K562 (cell line): ENCODE results near the gene SLC4A1. TPM values are rescaled to one million over a fixed set of nuclear protein-coding genes. Genes with fewer than 3 reads are reported as not detected.

Experiments used
- ARID2 ChIP-seq: fragments of 450-650 bp; IDR thresholded peaks from 2 replicates; pipeline ENCODE4 v1.6.1; 2017; ENCODE audit warnings: antibody characterized with exemption, mild to moderate bottlenecking
- BHLHE40 ChIP-seq: IDR thresholded peaks from 2 replicates; pipeline ENCODE4 v1.6.1; 2011; ENCODE audit warnings: low read length, improper control_type of control experiment
- BRF2 ChIP-seq: IDR thresholded peaks from 3 replicates; pipeline ENCODE4 v1.6.1; 2011; ENCODE audit warnings: borderline replicate concordance, mild to moderate bottlenecking; ENCODE audit not compliant: insufficient read length, insufficient read depth
- CBX2 ChIP-seq: fragments of 200-600 bp; sonication (generic); IDR thresholded peaks from one replicate; pipeline ENCODE4 v1.6.1; 2012; ENCODE audit warnings: mild to moderate bottlenecking, low read length, inconsistent platforms; ENCODE audit not compliant: insufficient read depth, poor library complexity, severe bottlenecking
- EHMT2 ChIP-seq: fragments of 450-650 bp; IDR thresholded peaks from 2 replicates; pipeline ENCODE4 v1.6.1; 2018; ENCODE audit warnings: antibody characterized with exemption
- ETS2 ChIP-seq: IDR thresholded peaks from 2 replicates; pipeline ENCODE4 v1.6.1; 2016; ENCODE audit warnings: borderline replicate concordance, missing genetic modification characterization, mild to moderate bottlenecking, moderate library complexity, missing compliant biosample characterization; ENCODE audit not compliant: poor library complexity, severe bottlenecking
- GATAD2A ChIP-seq: fragments of 450-650 bp; IDR thresholded peaks from 2 replicates; pipeline ENCODE4 v1.6.1; 2017
- GMEB1 ChIP-seq: fragments of 250-450 bp; sonication (Bioruptor Pico); IDR thresholded peaks from 2 replicates; pipeline ENCODE4 v1.4.0; 2020; ENCODE audit warnings: mild to moderate bottlenecking
- MIER1 ChIP-seq: fragments of 450-650 bp; IDR thresholded peaks from 2 replicates; pipeline ENCODE4 v1.6.1; 2016; ENCODE audit warnings: antibody characterized with exemption, mild to moderate bottlenecking, low read depth
- NCOA1 ChIP-seq: fragments of 450-650 bp; IDR thresholded peaks from 2 replicates; pipeline ENCODE4 v1.6.1; 2016; ENCODE audit warnings: low read depth
- NFRKB ChIP-seq: fragments of 450-650 bp; IDR thresholded peaks from 2 replicates; pipeline ENCODE4 v1.6.1; 2016; ENCODE audit warnings: low read depth
- RBBP5 ChIP-seq: fragments of 200-600 bp; sonication (generic); IDR thresholded peaks from 2 replicates; pipeline ENCODE4 v1.6.1; 2012; ENCODE audit warnings: borderline replicate concordance, mild to moderate bottlenecking, low read length, control low read depth, inconsistent platforms; ENCODE audit not compliant: insufficient read depth, poor library complexity, severe bottlenecking
- SMARCE1 ChIP-seq: fragments of 450-650 bp; IDR thresholded peaks from 2 replicates; pipeline ENCODE4 v1.7.1; 2016; ENCODE audit warnings: mild to moderate bottlenecking
- TAF15 ChIP-seq: fragments of 200-400 bp; formaldehyde crosslinking; IDR thresholded peaks from 2 replicates; pipeline ENCODE4 v1.6.1; 2017; ENCODE audit warnings: mild to moderate bottlenecking, low read depth, low read length, moderate library complexity
- TCFL5 ChIP-seq: fragments of 250-450 bp; sonication (Bioruptor Pico); conservative IDR thresholded peaks from 2 replicates; pipeline ENCODE4 v1.6.1; 2021; ENCODE audit warnings: mild to moderate bottlenecking, moderate library complexity, matching md5 sums
- TFE3 ChIP-seq: fragments of 450-650 bp; formaldehyde crosslinking; IDR thresholded peaks from 2 replicates; pipeline ENCODE4 v1.4.0; 2020; ENCODE audit warnings: mild to moderate bottlenecking, mixed read lengths
- USF1 ChIP-seq: sonication (generic); formaldehyde crosslinking; IDR thresholded peaks from 2 replicates; pipeline ENCODE4 v1.9.0; 2022; ENCODE audit warnings: mild to moderate bottlenecking, missing genetic modification reagents
- ZFP36 ChIP-seq: fragments of 150-350 bp; IDR thresholded peaks from 2 replicates; pipeline ENCODE4 v1.6.1; 2018; ENCODE audit warnings: low read length, low read depth; ENCODE audit not compliant: partially characterized antibody
- ZNF324 ChIP-seq: fragments of 250-450 bp; sonication (Bioruptor Pico); IDR thresholded peaks from 2 replicates; pipeline ENCODE4 v1.4.0; 2020; ENCODE audit warnings: mild to moderate bottlenecking
- ZNF395 ChIP-seq: fragments of 200-800 bp; sonication (Bioruptor generic); IDR thresholded peaks from 2 replicates; pipeline ENCODE4 v1.6.1; 2017; ENCODE audit warnings: missing genetic modification characterization, missing compliant biosample characterization
- ZNF644 ChIP-seq: fragments of 200-800 bp; sonication (Bioruptor generic); IDR thresholded peaks from 2 replicates; pipeline ENCODE4 v1.6.1; 2016; ENCODE audit warnings: low read depth, missing genetic modification characterization, missing compliant biosample characterization
- ZNF764 ChIP-seq: fragments of 250-450 bp; sonication (Bioruptor Pico); IDR thresholded peaks from 2 replicates; pipeline ENCODE4 v1.4.0; 2020; ENCODE audit warnings: low read depth, mild to moderate bottlenecking, moderate library complexity
- ZNF766 ChIP-seq: fragments of 200-800 bp; sonication (Bioruptor generic); conservative IDR thresholded peaks from 2 replicates; pipeline ENCODE4 v1.6.1; 2016; ENCODE audit warnings: missing genetic modification characterization, missing compliant biosample characterization
- polyA plus RNA-seq, 8 experiments: library from polyadenylated mRNA; depleted of rRNA in 4 of 8; stranded (reverse) in 5 of 8; unstranded in 3 of 8; fragments of >200 nt; fragmentation: Nextera tagmentation in 2 of 8; fragmentation: Illumina TruSeq in 1 of 8; extraction: Ambion mirVana in 2 of 8; extraction: Trizol in 1 of 8; gene quantifications; 2 replicates each; pipeline versions ENCODE4 v1.2.1 to v1.2.3, GENCODE V29; 2011 to 2014; ENCODE audit warnings: inconsistent platforms in 1 of 8, missing spikeins in 1 of 8
- total RNA-seq, 7 experiments: library from RNA; depleted of rRNA in 6 of 7; stranded (reverse); fragments of >200 nt in 6 of 7; fragmentation: Illumina TruSeq in 2 of 7; extraction: Trizol in 2 of 7; gene quantifications; 2 replicates each; pipeline versions ENCODE4 v1.2.1 to v1.2.3, GENCODE V29; 2011 to 2021; ENCODE audit warnings: low replicate concordance in 1 of 7

The SLC4A1 gene
- total and polyA plus RNA-seq, 9 of the 15 experiments (the other 6 are each of a cell fraction or from before 2014, with no cell fraction given) = 0.14 to 1.00 (median 0.53) TPM

- TF ChIP-seq BRF2 = no peak
- TF ChIP-seq NCOA1 = no peak
- no peak for TF ChIP-seq ARID2
- no peak for TF ChIP-seq GATAD2A
- no peak for TF ChIP-seq ZNF764 (CRISPR knock-in tag)
- peak; percentile 75 for TF ChIP-seq RBBP5
- TF ChIP-seq TCFL5 (CRISPR knock-in tag) = no peak
- TF ChIP-seq GMEB1 (CRISPR knock-in tag) = no peak; the same call in 1 of the 2 replicates
- TF ChIP-seq TFE3 = no peak
- TF ChIP-seq MIER1 = no peak
- TF ChIP-seq ZNF644 (tag) = no peak
- TF ChIP-seq ZFP36 = no peak
- TF ChIP-seq ETS2 (tag) = peak; percentile 38
- no peak for TF ChIP-seq ZNF324 (CRISPR knock-in tag)
- TF ChIP-seq ZNF766 (CRISPR knock-in tag) = no peak
- TF ChIP-seq EHMT2 = no peak
- no peak for TF ChIP-seq TAF15
- no peak for TF ChIP-seq CBX2
- no peak for TF ChIP-seq SMARCE1
- no peak for TF ChIP-seq USF1
- no peak for TF ChIP-seq ZNF395 (CRISPR knock-in tag)
- TF ChIP-seq NFRKB = no peak
- TF ChIP-seq BHLHE40 = no peak
Measured at GRCh38 chr17:44219108-44219615, 48.8 kb downstream of the SLC4A1 start (continued).
